HUES48 (cell line): ENCODE results near the gene ACY1.

Source experiments
- H3K27ac ChIP-seq: one replicate; pipeline ENCODE4 v1.7.0; 2013; ENCODE audit warnings: low read depth, low read length, inconsistent platforms
- H3K27me3 ChIP-seq: 2 replicates; pipeline ENCODE4 v1.6.1; 2013; ENCODE audit warnings: mild to moderate bottlenecking, low read length; ENCODE audit not compliant: control insufficient read depth, insufficient read depth
- H3K36me3 ChIP-seq: 2 replicates; pipeline ENCODE4 v1.6.1; 2013; ENCODE audit warnings: low read length; ENCODE audit not compliant: control insufficient read depth, insufficient read depth
- H3K4me1 ChIP-seq: 2 replicates; pipeline ENCODE4 v1.6.1; 2013; ENCODE audit warnings: mild to moderate bottlenecking, low read length; ENCODE audit not compliant: control insufficient read depth, insufficient read depth
- H3K4me3 ChIP-seq: 2 replicates; pipeline ENCODE4 v1.5.1; 2013; ENCODE audit warnings: mild to moderate bottlenecking, low read depth, low read length
- H3K9ac ChIP-seq: 2 replicates; pipeline ENCODE4 v1.6.1; 2013; ENCODE audit warnings: mild to moderate bottlenecking, low read depth, low read length, moderate library complexity
- H3K9me3 ChIP-seq: 2 replicates; pipeline ENCODE4 v1.6.1; 2013; ENCODE audit warnings: low read length; ENCODE audit not compliant: control insufficient read depth, insufficient read depth

ACY1 gene

GRCh38 chr3:52013802-52014598, 30.7 kb downstream of the ACY1 start:
- H3K27me3 ChIP-seq = no peaks in the 10 kb centered on the region
- no peak overlapping the region for H3K27ac ChIP-seq
- no peak overlapping the region for H3K4me3 ChIP-seq
- H3K9ac ChIP-seq = no peak overlapping the region
- no peaks in the 10 kb centered on the region for H3K4me1 ChIP-seq
- no peaks in the 10 kb centered on the region for H3K9me3 ChIP-seq
- no peaks in the 10 kb centered on the region for H3K36me3 ChIP-seq

GRCh38 chr3:52014613-52015012, 31.3 kb downstream of the ACY1 start:
- H3K9ac ChIP-seq = no peak overlapping the region
- H3K27ac ChIP-seq = no peak overlapping the region
- no peaks in the 10 kb centered on the region for H3K4me1 ChIP-seq
- H3K27me3 ChIP-seq = no peaks in the 10 kb centered on the region
- no peak overlapping the region for H3K4me3 ChIP-seq
- H3K9me3 ChIP-seq = no peaks in the 10 kb centered on the region
- no peaks in the 10 kb centered on the region for H3K36me3 ChIP-seq

DNA sequence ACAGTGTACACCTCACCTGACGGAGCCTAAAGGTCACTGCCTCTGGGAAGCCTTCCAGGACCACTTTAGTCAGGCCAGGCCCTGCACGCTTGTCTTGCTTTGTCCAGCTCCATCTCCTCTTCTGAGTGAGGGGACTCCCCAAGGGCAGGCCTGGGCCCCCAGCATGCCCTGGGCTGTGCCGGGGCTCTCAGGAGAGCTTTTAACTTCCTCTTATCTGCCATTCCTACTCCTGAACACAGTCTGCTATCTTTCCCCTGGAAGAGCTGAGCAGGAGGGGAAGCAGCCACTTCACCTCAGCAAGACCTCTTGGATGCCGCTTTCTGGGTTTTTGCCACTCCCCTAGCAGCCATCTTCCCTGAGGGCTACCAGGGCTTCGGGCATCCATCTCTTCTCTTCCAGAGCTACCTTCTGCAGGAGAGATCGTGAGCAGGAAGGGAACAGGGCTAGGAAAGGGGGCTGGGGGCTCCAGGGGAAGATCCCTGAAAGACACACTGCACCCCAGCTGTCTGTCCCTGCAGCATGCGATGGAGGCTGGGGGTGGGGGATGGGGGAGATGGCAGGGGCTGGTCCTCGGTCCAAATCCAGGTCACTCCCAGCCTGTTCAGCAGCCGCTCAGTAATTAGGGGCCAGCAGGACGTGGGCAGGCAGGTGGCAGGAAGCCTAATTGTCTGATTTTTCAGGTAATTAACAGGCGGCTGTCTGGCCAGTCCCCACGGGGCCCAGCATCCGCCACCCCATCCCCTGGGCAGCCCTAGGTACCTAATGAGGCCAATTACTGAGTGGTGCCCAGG, 32.3 kb downstream of the ACY1 start:
- H3K27me3 ChIP-seq = no peaks in the 10 kb centered on the region
- H3K4me1 ChIP-seq = no peaks in the 10 kb centered on the region
- no peak overlapping the region for H3K9ac ChIP-seq
- no peak overlapping the region for H3K4me3 ChIP-seq
- no peaks in the 10 kb centered on the region for H3K9me3 ChIP-seq
- no peaks in the 10 kb centered on the region for H3K36me3 ChIP-seq
- H3K27ac ChIP-seq = no peak overlapping the region

DNA sequence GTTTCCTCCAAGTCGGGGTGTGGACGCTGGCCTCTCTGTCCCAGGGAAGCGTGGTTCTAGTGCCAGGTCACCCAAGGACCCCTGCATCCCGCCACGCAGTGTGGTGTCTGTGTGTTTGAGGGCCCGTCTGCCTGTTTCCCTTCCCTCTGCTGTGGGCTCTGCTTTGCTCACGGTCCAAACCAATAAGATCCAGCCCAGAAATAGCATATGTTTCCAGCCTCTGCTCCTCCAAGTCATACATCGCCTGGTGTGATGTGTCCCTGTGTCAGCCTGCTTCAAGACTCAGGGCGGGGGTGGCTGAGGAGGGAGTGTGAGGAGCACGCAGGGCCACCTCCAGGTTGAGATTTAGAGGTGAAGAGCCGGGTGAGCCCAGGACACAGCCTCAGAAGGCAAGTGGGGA, 34.3 kb downstream of the ACY1 start:
- Histone ChIP-seq H3K9me3 (no peaks in the 10 kb centered on the region), H3K36me3 (no peaks in the 10 kb centered on the region), H3K4me1 (peaks cover 1% of the 10 kb centered on the region), H3K27ac (no peak overlapping the region), H3K27me3 (no peaks in the 10 kb centered on the region), H3K4me3 (no peak overlapping the region), H3K9ac (no peak overlapping the region)

GRCh38 chr3:52018319-52019000, 35.1 kb downstream of the ACY1 start:
- Histone ChIP-seq H3K27me3 (no peaks in the 10 kb centered on the region), H3K27ac (no peak overlapping the region), H3K4me1 (peaks cover 7% of the 10 kb centered on the region), H3K9ac (no peak overlapping the region), H3K36me3 (no peaks in the 10 kb centered on the region), H3K9me3 (no peaks in the 10 kb centered on the region), H3K4me3 (no peak overlapping the region)

DNA sequence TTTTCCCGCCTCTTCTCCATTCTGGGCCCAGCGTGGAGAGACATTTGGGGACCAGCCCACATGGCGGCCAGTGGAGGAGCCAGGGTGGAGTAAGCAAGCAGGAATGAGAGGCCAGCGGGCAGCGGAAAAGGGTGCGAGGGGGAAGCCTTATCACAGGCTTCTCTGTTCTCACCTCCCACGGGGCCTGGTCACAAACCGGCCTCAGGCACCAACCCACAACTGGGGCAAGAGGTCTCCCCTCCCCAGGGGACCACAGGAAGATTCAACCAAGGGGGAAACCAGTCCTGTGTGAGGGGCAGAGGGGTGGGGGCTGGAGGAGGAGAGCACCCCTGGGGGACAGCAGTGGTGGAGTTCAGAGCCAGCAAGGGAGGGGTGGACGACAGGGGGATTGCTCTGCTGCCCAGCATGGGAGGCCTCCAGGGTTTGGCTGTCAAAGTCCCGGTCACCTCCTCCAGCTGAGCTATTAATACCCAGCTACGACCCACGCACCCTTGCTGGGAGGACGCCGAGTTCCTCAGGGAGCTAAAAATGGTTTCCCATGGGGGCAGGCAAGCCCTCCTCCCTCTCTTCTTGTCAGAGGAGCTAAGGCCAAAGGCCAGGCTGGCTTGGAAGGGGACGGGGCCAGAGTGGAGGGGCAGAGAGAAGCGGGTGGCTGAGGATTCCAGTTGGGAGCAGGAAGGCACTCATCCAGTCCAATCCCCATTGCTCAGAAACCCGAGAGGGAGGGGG, 36.2 kb downstream of the ACY1 start:
- Histone ChIP-seq H3K27ac (no peak overlapping the region), H3K4me1 (peaks cover 7% of the 10 kb centered on the region), H3K4me3 (no peak overlapping the region), H3K36me3 (no peaks in the 10 kb centered on the region), H3K9ac (no peak overlapping the region), H3K9me3 (no peaks in the 10 kb centered on the region), H3K27me3 (no peaks in the 10 kb centered on the region)

DNA sequence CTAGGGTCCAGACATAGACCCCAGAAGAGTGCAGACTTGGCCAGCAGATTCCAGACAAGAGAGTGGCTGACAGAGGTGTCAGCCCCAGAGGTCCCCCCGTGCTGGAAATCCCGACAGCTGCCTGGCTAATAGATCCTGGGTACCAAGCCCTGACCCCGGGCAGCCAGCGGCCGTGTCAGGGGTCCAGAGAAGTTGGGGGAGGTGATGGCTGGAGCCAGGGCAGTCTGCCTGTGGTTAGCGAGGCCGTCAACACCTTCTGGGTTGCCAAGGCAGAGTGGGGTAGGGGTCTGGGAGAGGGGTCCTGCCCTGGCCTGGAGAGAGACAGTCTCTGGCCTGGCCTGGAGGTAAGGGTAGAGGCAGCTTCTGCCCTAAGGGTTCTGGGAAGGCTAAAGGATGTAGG, 37.5 kb downstream of the ACY1 start:
- no peaks in the 10 kb centered on the region for H3K36me3 ChIP-seq
- no peak overlapping the region for H3K9ac ChIP-seq
- H3K27ac ChIP-seq = no peak overlapping the region
- H3K9me3 ChIP-seq = no peaks in the 10 kb centered on the region
- no peaks in the 10 kb centered on the region for H3K27me3 ChIP-seq
- peaks cover 7% of the 10 kb centered on the region for H3K4me1 ChIP-seq
- H3K4me3 ChIP-seq = no peak overlapping the region

- no peak overlapping the region for H3K27ac ChIP-seq
- no peak overlapping the region for H3K4me3 ChIP-seq
- H3K9me3 ChIP-seq = no peaks in the 10 kb centered on the region
- peaks cover 7% of the 10 kb centered on the region for H3K4me1 ChIP-seq
- no peak overlapping the region for H3K9ac ChIP-seq
- H3K27me3 ChIP-seq = no peaks in the 10 kb centered on the region
- H3K36me3 ChIP-seq = no peaks in the 10 kb centered on the region
These were observed 38.3 kb downstream of the ACY1 start for GRCh38 chr3:52021489-52022268.

DNA sequence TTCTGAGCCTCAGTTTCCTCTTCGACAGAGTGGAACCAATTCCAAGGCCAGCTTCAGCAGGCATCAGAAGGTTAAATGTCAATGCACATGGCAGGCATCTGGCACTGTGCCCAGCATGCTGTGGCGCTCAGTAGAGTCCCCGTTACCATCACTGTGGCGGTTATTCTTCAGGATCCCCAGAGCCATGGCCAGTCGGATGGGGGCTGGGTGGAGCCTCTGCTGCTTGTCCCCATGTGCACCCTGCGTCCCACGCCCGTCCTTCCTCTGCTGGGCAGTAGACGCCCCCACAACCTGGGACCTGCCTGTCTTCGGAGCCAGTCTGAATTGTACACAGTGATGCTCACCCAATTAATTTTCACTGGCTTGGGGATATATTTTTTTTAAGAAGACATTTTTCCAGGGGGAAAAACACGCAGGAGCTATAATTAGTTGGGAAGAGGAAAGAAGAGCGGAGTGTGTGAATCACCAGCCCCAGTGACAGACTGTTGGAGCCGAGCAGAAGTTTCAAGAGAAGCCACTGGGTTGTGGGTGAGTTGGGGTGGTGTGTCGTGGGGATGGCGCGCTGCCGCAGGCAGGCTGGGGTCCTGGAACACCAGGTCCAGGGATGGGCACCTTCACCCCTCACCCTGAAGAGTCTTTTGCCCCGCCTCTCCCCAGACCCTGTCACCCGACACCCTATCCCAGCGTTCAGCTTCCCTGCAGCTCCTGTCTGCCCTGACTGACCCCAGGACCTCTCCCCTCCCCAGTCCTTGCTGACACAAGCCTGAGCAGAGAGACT, 39.2 kb downstream of the ACY1 start:
- Histone ChIP-seq H3K4me3 (no peak overlapping the region), H3K27me3 (no peaks in the 10 kb centered on the region), H3K9ac (no peak overlapping the region), H3K27ac (no peak overlapping the region), H3K4me1 (peaks cover 7% of the 10 kb centered on the region), H3K9me3 (no peaks in the 10 kb centered on the region), H3K36me3 (no peaks in the 10 kb centered on the region)
